ENCODE measurements around the gene USP35. TPM values are rescaled to one million over a fixed set of nuclear protein-coding genes. Genes with fewer than 3 reads are reported as not detected.

The USP35 gene
- total RNA-seq, 2 donors from 2014 or later = 5.2 to 5.6 TPM

GRCh38 chr11:78194490-78194889, 5.8 kb downstream of the USP35 start:
- DNase-seq = no peak
- H3K27me3 ChIP-seq = no peaks in the 10 kb centered on the region
- no peak for TF ChIP-seq CTCF (IDR thresholded peaks at IDR 0.05)
- H3K27ac ChIP-seq = no peak overlapping the region
- no peaks in the 10 kb centered on the region for H3K9me3 ChIP-seq
- H3K36me3 ChIP-seq = no peaks in the 10 kb centered on the region
- intact Hi-C loops (cut with DNase I) = no loop called here
- no peak overlapping the region for H3K9ac ChIP-seq (ENCODE audit: low read depth in 2 of 2, low read length in 2 of 2)
- no peaks in the 10 kb centered on the region for H3K4me1 ChIP-seq
- no peak overlapping the region for H3K4me3 ChIP-seq

GRCh38 chr11:78195917-78196560, 7.3 kb downstream of the USP35 start:
- no peak for DNase-seq
- H3K36me3 ChIP-seq = no peaks in the 10 kb centered on the region
- H3K9ac ChIP-seq (ENCODE audit: low read depth in 2 of 2, low read length in 2 of 2) = no peak overlapping the region
- H3K9me3 ChIP-seq = no peaks in the 10 kb centered on the region
- no peak for TF ChIP-seq CTCF (IDR thresholded peaks at IDR 0.05)
- no peak overlapping the region for H3K27ac ChIP-seq
- H3K27me3 ChIP-seq = no peaks in the 10 kb centered on the region
- no peaks in the 10 kb centered on the region for H3K4me1 ChIP-seq
- intact Hi-C loops (cut with DNase I) = no loop called here
- no peak overlapping the region for H3K4me3 ChIP-seq

- intact Hi-C loops (cut with DNase I) = no loop called here
- no peak for TF ChIP-seq CTCF (IDR thresholded peaks at IDR 0.05)
Observed at GRCh38 chr11:78196661-78197091, 8.0 kb downstream of the USP35 start.

GRCh38 chr11:78197816-78198215, 9.1 kb downstream of the USP35 start:
- no peak overlapping the region for H3K27ac ChIP-seq
- H3K4me3 ChIP-seq = no peak overlapping the region
- intact Hi-C loops (cut with DNase I) = no loop called here
- H3K9me3 ChIP-seq = no peaks in the 10 kb centered on the region
- TF ChIP-seq CTCF (IDR thresholded peaks at IDR 0.05) = no peak
- H3K36me3 ChIP-seq = no peaks in the 10 kb centered on the region
- no peak overlapping the region for H3K9ac ChIP-seq (ENCODE audit: low read depth in 2 of 2, low read length in 2 of 2)
- H3K4me1 ChIP-seq = no peaks in the 10 kb centered on the region
- no peaks in the 10 kb centered on the region for H3K27me3 ChIP-seq
- DNase-seq = no peak

More at GRCh38 chr11:78196661-78197091, 8.0 kb downstream of the USP35 start:
- H3K4me1 ChIP-seq = no peaks in the 10 kb centered on the region
- no peaks in the 10 kb centered on the region for H3K27me3 ChIP-seq
- H3K27ac ChIP-seq = no peak overlapping the region
- H3K36me3 ChIP-seq = no peaks in the 10 kb centered on the region
- no peak overlapping the region for H3K9ac ChIP-seq (ENCODE audit: low read depth in 2 of 2, low read length in 2 of 2)
- H3K9me3 ChIP-seq = no peaks in the 10 kb centered on the region
- H3K4me3 ChIP-seq = no peak overlapping the region
- DNase-seq = no peak

- Histone ChIP-seq H3K27me3 (no peaks in the 10 kb centered on the region), H3K9me3 (no peaks in the 10 kb centered on the region), H3K27ac (no peak overlapping the region), H3K4me3 (no peak overlapping the region), H3K4me1 (no peaks in the 10 kb centered on the region), H3K36me3 (no peaks in the 10 kb centered on the region), H3K9ac (ENCODE audit: low read depth in 2 of 2, low read length in 2 of 2) (no peak overlapping the region)
- intact Hi-C loops (cut with DNase I) = no loop called here
- TF ChIP-seq CTCF (IDR thresholded peaks at IDR 0.05) = no peak
- no peak for DNase-seq
Observed at GRCh38 chr11:78199015-78199652, 10.4 kb downstream of the USP35 start.

Data from colonic mucosa (tissue), 4 donors.